Adrenal gland (tissue), 12 donors: ENCODE measurements around the gene LYRM2. TPM values are rescaled to one million over a fixed set of nuclear protein-coding genes. Genes with fewer than 3 reads are reported as not detected.

ENCODE experiments used
- DNase-seq, 7 donors: peaks; one replicate each; pipeline ENCODE4 v3.0.0-alpha.2; 2019 to 2020
- H3K27ac ChIP-seq, 5 donors: fragments of 200-600 bp; sonication (generic) in 4 of 5; 1 replicate in 3 of 5; 2 replicates in 2 of 5; pipeline versions ENCODE4 v1.5.1 to v1.8.0; 2016 to 2020; ENCODE audit warnings: mild to moderate bottlenecking in 1 of 5
- H3K27me3 ChIP-seq: fragments of 200-600 bp; 2 replicates; pipeline ENCODE4 v1.8.0; 2021
- H3K36me3 ChIP-seq, 2 donors: fragments of 200-600 bp; replicated peaks in 1 of 2; 1 replicate in 1 of 2; 2 replicates in 1 of 2; pipeline versions ENCODE4 v1.5.1 to v1.8.0; 2018 to 2022
- H3K4me1 ChIP-seq, 2 donors: fragments of 200-600 bp; replicated peaks in 1 of 2; 1 replicate in 1 of 2; 2 replicates in 1 of 2; pipeline versions ENCODE4 v1.5.1 to v1.8.0; 2018 to 2021
- H3K4me3 ChIP-seq, 4 donors: fragments of 200-600 bp; sonication (generic) in 3 of 4; one replicate each; pipeline ENCODE4 v1.5.1; 2016 to 2018
- H3K9me3 ChIP-seq, 3 donors: fragments of 200-600 bp; sonication (generic) in 1 of 3; replicated peaks in 1 of 3; 1 replicate in 2 of 3; 2 replicates in 1 of 3; pipeline versions ENCODE4 v1.5.1 to v1.8.0; 2016 to 2021
- CTCF ChIP-seq, 6 experiments: fragments of 450-650 bp in 4 of 6; fragments of 200-600 bp in 2 of 6; sonication (generic) in 1 of 6; IDR thresholded peaks; 1 replicate in 5 of 6; 2 replicates in 1 of 6; pipeline versions ENCODE4 v1.5.1 to v1.8.0; 2016 to 2021; ENCODE audit warnings: antibody characterized with exemption in 6 of 6, mild to moderate bottlenecking in 2 of 6, moderate library complexity in 1 of 6
- POLR2A ChIP-seq, 2 donors: fragments of 450-650 bp; IDR thresholded peaks; one replicate each; pipeline ENCODE4 v1.6.1; 2017; ENCODE audit warnings: antibody characterized with exemption in 2 of 2, mild to moderate bottlenecking in 2 of 2, moderate library complexity in 1 of 2
- WGBS, 4 donors: extraction: QIAGEN DNeasy Blood & Tissue Kit in 2 of 4; methylation state at CpG; one replicate each; pipeline versions ENCODE4 v1.1.5 to v1.1.7; 2013 to 2017; 5-methylcytosine and 5-hydroxymethylcytosine counted together
- intact Hi-C, 2 donors: fragments of 100-400 bp; cut with DNase I; formaldehyde crosslinking; loops; one replicate each; pipeline versions ENCODE4 v1.14.1 to v1.15.0; 2022 to 2023
- polyA plus RNA-seq, 3 donors: library from polyadenylated mRNA; stranded (reverse); fragments of 200-250 nt in 2 of 3; fragments of 350-450 nt in 1 of 3; fragmentation: Illumina TruSeq in 1 of 3; extraction: RNeasy Lipid Tissue Mini Kit (QIAGEN cat#74804) in 1 of 3; gene quantifications; one replicate each; pipeline ENCODE4 v1.2.3, GENCODE V29; 2013 to 2014
- total RNA-seq, 9 donors: library from RNA; depleted of rRNA in 4 of 9; stranded (reverse); fragments of >200 nt in 4 of 9; fragments of 120-200 nt in 1 of 9; fragmentation: NEBNext Ultra II Directional in 1 of 9; extraction: Animal tissue kit (Norgen Biotek cat#: 25700) in 1 of 9; gene quantifications; one replicate each; pipeline versions ENCODE4 v1.1.0 to v1.2.4, GENCODE V29; 2013 to 2023
- donor health status: healthy with polysubstance abuse.
- donor health status: Bipolar disorder and iron deficiency.
- donor health status: DM: yes; HTN: yes; CAD: no.
- donor health status: DM: no; HTN: no; CAD: no.
- donor health status: DM: no; HTN: no; CAD: no.
- donor health status: DM: yes; HTN: yes; CAD: no.

Gene LYRM2
- total and polyA plus RNA-seq, 12 donors = 10.2 to 97.7 (median 40.3) TPM

- 92 to 100% (median 97%) methylated on average over 1 of the region's 1 CpG for WGBS, 4 donors
- Histone ChIP-seq H3K4me1 (no peaks in the 10 kb centered on the region), H3K27ac (no peak overlapping the region), H3K4me3 (no peak overlapping the region), H3K9me3 (no peaks in the 10 kb centered on the region), H3K36me3 (peaks cover 0 to 87% of the 10 kb centered on the region in 2 donors), H3K27me3 (no peaks in the 10 kb centered on the region)
- intact Hi-C loops = no loop called here
- DNase-seq = no peak
- TF ChIP-seq POLR2A (IDR thresholded peaks at IDR 0.05) = no peak
- no peak for TF ChIP-seq CTCF (IDR thresholded peaks at IDR 0.05)
Observed at GRCh38 chr6:89682991-89683390, 44.4 kb upstream of the LYRM2 start.

- 83 to 91% (median 90%) methylated on average over 10 of the region's 10 CpGs for WGBS, 4 donors
- H3K36me3 ChIP-seq = peaks cover 0 to 87% of the 10 kb centered on the region in 2 donors
Observed at GRCh38 chr6:89681983-89682564, 43.5 kb upstream of the LYRM2 start.

GRCh38 chr6:89680551-89680950 is 42.0 kb upstream of the LYRM2 start:
- H3K27me3 ChIP-seq = no peaks in the 10 kb centered on the region
- intact Hi-C loops = no loop called here
- TF ChIP-seq POLR2A (IDR thresholded peaks at IDR 0.05) = no peak
- no peak for TF ChIP-seq CTCF (IDR thresholded peaks at IDR 0.05)
- no peak overlapping the region for H3K27ac ChIP-seq
- H3K4me3 ChIP-seq = no peak overlapping the region
- DNase-seq = no peak
- WGBS, 4 donors = 77 to 90% (median 81%) methylated on average over 6 to 7 of the region's 7 CpGs
- H3K9me3 ChIP-seq = no peaks in the 10 kb centered on the region
- H3K4me1 ChIP-seq = no peaks in the 10 kb centered on the region
- H3K36me3 ChIP-seq = peaks cover 0 to 85% of the 10 kb centered on the region in 2 donors

More at GRCh38 chr6:89681983-89682564, 43.5 kb upstream of the LYRM2 start:
- TF ChIP-seq POLR2A (IDR thresholded peaks at IDR 0.05) = no peak
- no peak for TF ChIP-seq CTCF (IDR thresholded peaks at IDR 0.05)
- intact Hi-C loops = no loop called here
- Histone ChIP-seq H3K27ac (no peak overlapping the region), H3K27me3 (no peaks in the 10 kb centered on the region), H3K4me3 (no peak overlapping the region), H3K9me3 (no peaks in the 10 kb centered on the region), H3K4me1 (no peaks in the 10 kb centered on the region)
- DNase-seq = no peak

- WGBS, 4 donors = 78 to 89% (median 83%) methylated on average over 1 to 2 of the region's 2 CpGs
- no peak overlapping the region for H3K27ac ChIP-seq
- intact Hi-C loops = no loop called here
- peaks cover 0 to 85% of the 10 kb centered on the region in 2 donors for H3K36me3 ChIP-seq
- H3K27me3 ChIP-seq = no peaks in the 10 kb centered on the region
- TF ChIP-seq POLR2A (IDR thresholded peaks at IDR 0.05) (no peak), CTCF (IDR thresholded peaks at IDR 0.05) (no peak)
- no peak for DNase-seq
- H3K9me3 ChIP-seq = no peaks in the 10 kb centered on the region
- no peaks in the 10 kb centered on the region for H3K4me1 ChIP-seq
- no peak overlapping the region for H3K4me3 ChIP-seq
Observed at GRCh38 chr6:89680150-89680549, 41.6 kb upstream of the LYRM2 start.
